ENCODE measurements around the gene CD48. TPM values are rescaled to one million over a fixed set of nuclear protein-coding genes. Genes with fewer than 3 reads are reported as not detected.

Gene CD48
- total and polyA plus RNA-seq, 2 donors: 157 to 208 TPM

DNA sequence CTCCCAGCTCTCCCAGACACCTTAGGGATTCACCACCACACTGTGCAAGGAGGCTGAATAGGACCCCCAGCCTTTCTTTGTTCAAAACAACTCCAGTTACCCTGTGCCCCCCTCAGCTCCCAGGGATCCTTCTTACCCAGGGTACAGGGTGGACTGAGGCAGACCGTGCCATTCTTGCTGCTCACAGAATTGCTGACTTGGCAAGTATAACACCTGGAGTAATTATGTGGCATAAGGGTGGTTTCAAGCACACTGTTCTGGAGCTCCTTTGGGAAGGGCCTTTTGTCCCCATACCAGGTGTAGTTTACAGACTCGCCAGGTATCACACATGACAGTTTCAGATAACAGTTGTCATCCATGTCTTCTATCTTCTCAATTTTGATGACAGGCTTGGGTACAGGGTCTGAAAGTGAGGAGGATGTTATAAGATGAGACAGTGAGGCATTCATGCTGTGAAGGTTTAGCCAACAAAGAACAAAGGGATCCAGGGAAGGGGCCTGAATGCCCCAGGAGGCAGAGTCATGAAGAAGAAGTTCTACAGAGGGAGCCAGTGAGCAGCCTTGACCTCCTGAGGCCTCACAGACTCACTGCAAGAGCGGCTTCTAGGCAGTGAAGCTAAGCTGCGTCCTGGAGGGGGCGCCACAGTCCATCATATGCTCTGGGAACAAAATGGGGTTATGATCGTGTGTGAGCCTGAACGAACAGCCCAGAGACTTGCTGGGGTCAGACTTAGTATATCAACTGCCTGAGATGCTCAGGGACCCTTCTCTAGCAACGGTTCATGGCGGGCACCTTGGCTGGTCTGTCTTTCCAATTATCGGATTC, 30.3 kb downstream of the CD48 start:
- DNase-seq (ENCODE audit: low read depth in 6 of 9, low spot score in 9 of 9): peak; percentile 63 to 94 (median 85)
- Histone ChIP-seq H3K27me3 (ENCODE audit: control insufficient read depth in 2 of 2, insufficient read depth in 1 of 2, low read length in 1 of 2) (no peaks in the 10 kb centered on the region), H3K27ac (ENCODE audit: low read depth in 1 of 2, low read length in 1 of 2) (peak overlapping the region in 1 of 2 donors; percentile 6), H3K4me1 (ENCODE audit: control insufficient read depth in 2 of 2, insufficient read depth in 2 of 2, low read length in 2 of 2) (peaks cover 11 to 52% of the 10 kb centered on the region in 2 donors), H3K4me3 (ENCODE audit: low read length in 2 of 2) (no peak overlapping the region), H3K9me3 (ENCODE audit: control insufficient read depth in 2 of 2, insufficient read depth in 1 of 2, low read length in 1 of 2) (no peaks in the 10 kb centered on the region), H3K36me3 (ENCODE audit: control insufficient read depth in 2 of 2, insufficient read depth in 2 of 2, low read length in 1 of 2) (peaks cover 69 to 95% of the 10 kb centered on the region in 2 donors)
- WGBS: 73% methylated on average over 10 of the region's 10 CpGs

DNA sequence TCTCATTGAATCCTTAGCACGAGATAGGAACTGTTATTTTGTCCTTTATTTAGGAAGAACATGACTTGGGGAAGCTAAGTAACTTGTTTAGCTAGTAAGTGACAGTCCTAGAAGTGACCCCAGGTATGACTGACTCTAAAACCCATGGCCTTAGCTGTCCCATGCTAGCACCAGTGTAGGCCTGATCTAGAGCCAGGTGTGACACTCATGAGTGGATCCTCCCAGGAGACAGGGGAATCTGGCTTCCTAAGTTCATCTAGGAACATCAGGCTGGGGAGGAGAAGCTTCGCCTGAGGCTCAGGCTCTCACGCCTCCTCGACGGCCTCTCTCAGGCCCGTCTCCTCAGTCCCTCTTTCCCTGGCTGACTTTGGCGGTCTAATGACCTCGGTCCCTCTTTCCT, 31.2 kb downstream of the CD48 start:
- Histone ChIP-seq H3K27me3 (ENCODE audit: control insufficient read depth in 2 of 2, insufficient read depth in 1 of 2, low read length in 1 of 2) (no peaks in the 10 kb centered on the region), H3K27ac (ENCODE audit: low read depth in 1 of 2, low read length in 1 of 2) (no peak overlapping the region)
- DNase-seq (ENCODE audit: low read depth in 6 of 9, low spot score in 9 of 9): no peak

DNA sequence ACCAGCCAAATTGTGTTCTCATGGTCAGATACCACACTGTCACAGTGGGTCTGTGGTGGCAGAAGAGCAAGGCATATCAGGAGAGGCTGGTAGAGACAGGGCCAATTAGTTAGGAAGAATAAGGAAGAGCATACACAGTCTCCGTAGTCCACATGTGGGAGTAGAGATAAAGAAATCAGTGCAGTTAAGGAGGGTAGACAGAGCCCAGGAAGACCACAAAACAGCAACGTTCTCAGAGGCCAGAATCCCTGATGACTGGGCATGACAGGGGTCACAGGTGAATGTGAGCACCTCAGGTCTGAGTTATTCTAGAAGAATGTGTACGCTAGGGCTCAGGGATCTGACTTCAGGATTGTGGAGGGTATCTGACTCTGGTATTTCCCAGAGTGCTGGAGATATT, 31.7 kb downstream of the CD48 start:
- H3K4me3 ChIP-seq (ENCODE audit: low read length in 2 of 2): no peak overlapping the region
- 94% methylated on average over 3 of the region's 3 CpGs for WGBS
- peaks cover 59 to 89% of the 10 kb centered on the region in 2 donors for H3K36me3 ChIP-seq (ENCODE audit: control insufficient read depth in 2 of 2, insufficient read depth in 2 of 2, low read length in 1 of 2)
- no peak overlapping the region for H3K27ac ChIP-seq (ENCODE audit: low read depth in 1 of 2, low read length in 1 of 2)
- no peaks in the 10 kb centered on the region for H3K9me3 ChIP-seq (ENCODE audit: control insufficient read depth in 2 of 2, insufficient read depth in 1 of 2, low read length in 1 of 2)
- H3K4me1 ChIP-seq (ENCODE audit: control insufficient read depth in 2 of 2, insufficient read depth in 2 of 2, low read length in 2 of 2): peaks cover 16 to 65% of the 10 kb centered on the region in 2 donors
- H3K27me3 ChIP-seq (ENCODE audit: control insufficient read depth in 2 of 2, insufficient read depth in 1 of 2, low read length in 1 of 2): no peaks in the 10 kb centered on the region
- no peak for DNase-seq (ENCODE audit: low read depth in 6 of 9, low spot score in 9 of 9)

More for the DNA sequence above, 31.2 kb downstream of the CD48 start:
- Histone ChIP-seq H3K36me3 (ENCODE audit: control insufficient read depth in 2 of 2, insufficient read depth in 2 of 2, low read length in 1 of 2) (peaks cover 64 to 94% of the 10 kb centered on the region in 2 donors), H3K4me1 (ENCODE audit: control insufficient read depth in 2 of 2, insufficient read depth in 2 of 2, low read length in 2 of 2) (peaks cover 17 to 60% of the 10 kb centered on the region in 2 donors), H3K4me3 (ENCODE audit: low read length in 2 of 2) (no peak overlapping the region), H3K9me3 (ENCODE audit: control insufficient read depth in 2 of 2, insufficient read depth in 1 of 2, low read length in 1 of 2) (no peaks in the 10 kb centered on the region)
- 98% methylated on average over 8 of the region's 8 CpGs for WGBS

DNA sequence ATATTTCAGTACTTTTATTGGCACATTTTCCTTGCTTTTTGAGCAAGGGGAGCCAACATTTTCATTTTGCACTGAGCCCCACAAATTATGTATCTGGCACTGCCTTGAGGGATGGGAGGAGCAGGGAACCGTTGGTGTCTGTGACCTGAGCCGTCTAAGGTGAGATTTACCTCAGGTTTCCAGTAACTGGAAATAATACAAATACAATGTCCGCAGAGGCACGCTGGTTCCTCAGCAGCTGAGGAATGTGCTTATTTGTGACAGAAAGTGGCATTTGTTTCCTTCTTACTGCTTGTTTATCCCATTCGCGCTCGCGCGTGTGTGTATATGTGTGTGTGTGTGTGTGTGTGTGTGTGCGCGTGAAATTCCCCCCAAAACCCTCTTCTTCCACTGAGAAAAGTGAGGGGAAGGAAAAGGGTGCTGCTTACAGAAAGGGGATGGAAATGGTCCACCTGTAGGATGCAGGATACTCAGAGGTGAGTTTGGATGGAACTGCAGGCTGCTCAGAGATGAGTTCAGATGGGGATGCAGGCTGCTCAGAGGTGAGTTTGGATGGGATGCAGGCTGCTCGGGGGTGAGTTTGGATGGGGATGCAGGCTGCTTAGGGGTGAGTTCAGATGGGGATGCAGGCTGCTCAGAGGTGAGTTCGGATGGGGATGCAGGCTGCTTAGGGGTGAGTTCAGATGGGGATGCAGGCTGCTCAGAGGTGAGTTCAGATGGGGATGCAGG, 34.6 kb downstream of the CD48 start:
- Histone ChIP-seq H3K36me3 (ENCODE audit: control insufficient read depth in 2 of 2, insufficient read depth in 2 of 2, low read length in 1 of 2) (peaks cover 46 to 61% of the 10 kb centered on the region in 2 donors), H3K9me3 (ENCODE audit: control insufficient read depth in 2 of 2, insufficient read depth in 1 of 2, low read length in 1 of 2) (no peaks in the 10 kb centered on the region), H3K27ac (ENCODE audit: low read depth in 1 of 2, low read length in 1 of 2) (no peak overlapping the region), H3K4me3 (ENCODE audit: low read length in 2 of 2) (no peak overlapping the region), H3K27me3 (ENCODE audit: control insufficient read depth in 2 of 2, insufficient read depth in 1 of 2, low read length in 1 of 2) (no peaks in the 10 kb centered on the region), H3K4me1 (ENCODE audit: control insufficient read depth in 2 of 2, insufficient read depth in 2 of 2, low read length in 2 of 2) (peaks cover 21 to 79% of the 10 kb centered on the region in 2 donors)
- no peak for DNase-seq (ENCODE audit: low read depth in 6 of 9, low spot score in 9 of 9)
- WGBS: 89% methylated on average over 13 of the region's 13 CpGs

DNA sequence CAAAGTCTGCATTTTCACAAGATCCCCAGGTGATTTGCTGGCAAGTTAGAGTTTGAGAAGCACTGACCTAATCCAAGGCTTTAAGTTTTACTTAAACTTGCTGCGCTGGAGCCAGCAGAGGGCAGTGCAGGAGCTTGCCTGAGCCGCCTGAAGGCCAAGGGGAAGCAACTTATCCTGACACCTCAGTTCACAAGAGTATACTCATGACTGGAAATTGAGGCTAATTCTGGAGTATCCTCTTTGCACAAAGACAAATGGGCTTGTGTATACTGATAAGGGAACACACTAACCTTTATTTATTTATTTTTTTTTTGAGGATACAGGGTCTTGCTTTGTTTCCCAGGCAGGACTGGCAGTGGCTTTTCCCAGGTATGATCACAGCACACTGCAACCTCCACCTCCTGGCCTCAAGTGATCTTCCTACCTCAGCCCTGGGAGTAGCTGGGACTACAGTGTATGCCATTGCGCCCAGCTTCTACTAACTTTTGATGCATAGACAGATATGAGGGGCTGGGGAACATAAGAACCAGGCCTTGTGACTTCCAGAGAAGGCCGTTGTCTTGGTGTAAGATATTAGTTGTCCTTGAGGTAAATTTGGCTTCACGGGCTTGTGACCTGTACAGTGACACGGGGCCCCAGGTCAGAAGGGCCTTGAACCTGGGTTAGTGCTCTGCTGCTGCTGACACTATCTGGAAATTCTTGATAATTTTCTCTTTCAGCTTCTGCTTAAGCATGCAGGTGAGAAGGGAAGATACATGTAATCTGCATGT, 35.8 kb downstream of the CD48 start:
- Histone ChIP-seq H3K9me3 (ENCODE audit: control insufficient read depth in 2 of 2, insufficient read depth in 1 of 2, low read length in 1 of 2) (no peaks in the 10 kb centered on the region), H3K36me3 (ENCODE audit: control insufficient read depth in 2 of 2, insufficient read depth in 2 of 2, low read length in 1 of 2) (peaks cover 37 to 49% of the 10 kb centered on the region in 2 donors), H3K4me1 (ENCODE audit: control insufficient read depth in 2 of 2, insufficient read depth in 2 of 2, low read length in 2 of 2) (peaks cover 22 to 77% of the 10 kb centered on the region in 2 donors), H3K27ac (ENCODE audit: low read depth in 1 of 2, low read length in 1 of 2) (peak overlapping the region; percentile 89 to 95), H3K4me3 (ENCODE audit: low read length in 2 of 2) (peak overlapping the region; percentile 33 to 41), H3K27me3 (ENCODE audit: control insufficient read depth in 2 of 2, insufficient read depth in 1 of 2, low read length in 1 of 2) (no peaks in the 10 kb centered on the region)
- peak in 7 of 9 donors; percentile 71 to 91 (median 77) for DNase-seq (ENCODE audit: low read depth in 6 of 9, low spot score in 9 of 9)
- 63% methylated on average over 6 of the region's 6 CpGs for WGBS

DNA sequence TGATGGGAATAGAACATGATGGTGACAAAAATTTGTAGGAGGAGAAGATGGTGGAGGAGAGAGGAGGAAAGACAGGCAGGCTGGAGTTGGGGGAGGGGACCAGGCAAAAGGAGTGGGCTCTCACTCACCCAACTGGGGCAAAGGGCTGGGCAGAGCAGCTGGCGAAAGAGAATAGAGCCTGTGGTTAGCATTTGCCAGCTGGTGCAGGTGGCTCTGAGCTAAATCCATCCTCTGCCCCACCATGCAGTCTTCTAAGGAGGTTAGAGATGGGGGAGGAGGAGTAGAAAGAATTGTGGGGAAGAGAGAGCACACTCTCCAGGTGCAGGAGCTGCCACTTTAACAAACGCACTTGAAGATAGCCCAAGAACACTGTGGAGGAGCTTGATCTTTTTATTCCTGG, 37.2 kb downstream of the CD48 start:
- peak overlapping the region; percentile 75 to 95 for H3K27ac ChIP-seq (ENCODE audit: low read depth in 1 of 2, low read length in 1 of 2)
- 9% methylated on average over 2 of the region's 2 CpGs for WGBS
- no peaks in the 10 kb centered on the region for H3K27me3 ChIP-seq (ENCODE audit: control insufficient read depth in 2 of 2, insufficient read depth in 1 of 2, low read length in 1 of 2)
- DNase-seq (ENCODE audit: low read depth in 6 of 9, low spot score in 9 of 9): peak in 7 of 9 donors; percentile 61 to 91 (median 80)
- peaks cover 0 to 3% of the 10 kb centered on the region in 2 donors for H3K9me3 ChIP-seq (ENCODE audit: control insufficient read depth in 2 of 2, insufficient read depth in 1 of 2, low read length in 1 of 2)
- H3K36me3 ChIP-seq (ENCODE audit: control insufficient read depth in 2 of 2, insufficient read depth in 2 of 2, low read length in 1 of 2): peaks cover 23 to 35% of the 10 kb centered on the region in 2 donors
- H3K4me3 ChIP-seq (ENCODE audit: low read length in 2 of 2): peak overlapping the region; percentile 41 to 51
- H3K4me1 ChIP-seq (ENCODE audit: control insufficient read depth in 2 of 2, insufficient read depth in 2 of 2, low read length in 2 of 2): peaks cover 22 to 76% of the 10 kb centered on the region in 2 donors

DNA sequence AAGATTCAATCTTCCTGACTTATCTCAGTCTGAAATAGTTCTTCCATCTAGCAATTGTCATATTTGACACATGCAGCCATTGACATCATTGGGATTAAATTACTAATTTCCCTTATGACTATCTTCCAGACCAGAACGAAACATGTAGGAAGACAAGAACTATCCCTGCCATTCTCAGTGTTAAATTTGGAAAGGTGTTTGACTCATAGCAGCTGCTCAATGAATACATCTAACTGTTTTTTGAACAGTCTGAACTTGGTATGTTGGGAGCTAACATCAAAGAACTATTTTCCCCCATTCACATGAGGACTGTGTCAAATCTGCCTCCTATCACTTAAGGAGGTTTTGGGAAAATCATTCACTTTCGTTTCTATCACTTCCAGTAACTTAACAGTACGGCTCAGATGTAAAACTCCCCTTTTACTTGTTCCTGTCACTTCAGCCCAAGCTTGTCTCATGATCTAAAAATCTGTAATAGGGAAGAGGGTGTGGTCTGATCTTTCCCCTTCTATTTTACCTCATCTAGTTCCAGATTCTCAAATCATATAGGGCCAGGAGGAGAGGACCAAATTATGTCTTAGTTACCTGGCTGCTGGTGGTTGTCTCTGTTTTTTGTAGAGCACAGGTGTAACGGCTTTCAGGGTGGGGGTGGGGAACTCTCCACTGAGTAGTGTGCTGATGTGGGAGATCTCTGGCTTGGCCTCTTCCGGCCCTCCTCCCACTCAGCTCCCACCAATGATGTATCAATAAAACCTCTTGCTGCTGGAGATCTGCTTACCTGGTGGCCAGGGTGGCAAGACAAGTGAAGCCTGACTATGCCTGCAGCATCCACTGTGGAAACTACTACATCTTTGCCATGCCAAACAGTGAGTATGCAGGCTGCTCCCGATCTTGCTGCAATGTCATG, 38.6 kb downstream of the CD48 start:
- peaks cover 22 to 72% of the 10 kb centered on the region in 2 donors for H3K4me1 ChIP-seq (ENCODE audit: control insufficient read depth in 2 of 2, insufficient read depth in 2 of 2, low read length in 2 of 2)
- peaks cover 0 to 3% of the 10 kb centered on the region in 2 donors for H3K9me3 ChIP-seq (ENCODE audit: control insufficient read depth in 2 of 2, insufficient read depth in 1 of 2, low read length in 1 of 2)
- H3K4me3 ChIP-seq (ENCODE audit: low read length in 2 of 2): peak overlapping the region; percentile 41 to 51
- peaks cover 13 to 21% of the 10 kb centered on the region in 2 donors for H3K36me3 ChIP-seq (ENCODE audit: control insufficient read depth in 2 of 2, insufficient read depth in 2 of 2, low read length in 1 of 2)
- no peaks in the 10 kb centered on the region for H3K27me3 ChIP-seq (ENCODE audit: control insufficient read depth in 2 of 2, insufficient read depth in 1 of 2, low read length in 1 of 2)
- 41% methylated on average over 6 of the region's 6 CpGs for WGBS
- peak overlapping the region; percentile 75 to 95 for H3K27ac ChIP-seq (ENCODE audit: low read depth in 1 of 2, low read length in 1 of 2)
- peak in 6 of 9 donors; percentile 40 to 85 (median 73) for DNase-seq (ENCODE audit: low read depth in 6 of 9, low spot score in 9 of 9)
